ENCODE data around the gene CCDC71. TPM values are rescaled to one million over a fixed set of nuclear protein-coding genes. Genes with fewer than 3 reads are reported as not detected.

Gene CCDC71
- total and polyA plus RNA-seq, 3 donors from 2014 or later = 27.6 to 55.0 (median 34.3) TPM

DNA sequence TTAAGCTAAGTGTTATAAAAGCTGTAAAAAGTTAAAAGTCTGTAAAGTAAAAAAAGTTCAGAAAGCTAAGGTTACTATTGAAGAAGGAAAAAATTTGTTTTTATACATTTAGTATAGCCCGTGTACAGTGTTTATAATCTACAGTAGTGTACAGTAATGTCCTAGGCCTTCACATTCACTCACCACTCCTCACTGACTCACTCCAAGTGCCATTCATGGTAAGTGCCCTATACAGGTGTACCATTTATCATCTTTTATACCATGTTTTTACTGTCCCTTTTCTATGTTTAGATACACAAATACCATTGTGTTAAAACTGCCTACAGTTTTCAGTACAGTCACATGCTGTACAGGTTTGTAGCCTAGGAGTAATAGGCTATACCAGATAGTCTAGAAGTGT is 8.8 kb downstream of the CCDC71 start:
- WGBS, 2 donors = 76 to 86% methylated on average over 1 of the region's 1 CpG
- DNase-seq = no peak

DNA sequence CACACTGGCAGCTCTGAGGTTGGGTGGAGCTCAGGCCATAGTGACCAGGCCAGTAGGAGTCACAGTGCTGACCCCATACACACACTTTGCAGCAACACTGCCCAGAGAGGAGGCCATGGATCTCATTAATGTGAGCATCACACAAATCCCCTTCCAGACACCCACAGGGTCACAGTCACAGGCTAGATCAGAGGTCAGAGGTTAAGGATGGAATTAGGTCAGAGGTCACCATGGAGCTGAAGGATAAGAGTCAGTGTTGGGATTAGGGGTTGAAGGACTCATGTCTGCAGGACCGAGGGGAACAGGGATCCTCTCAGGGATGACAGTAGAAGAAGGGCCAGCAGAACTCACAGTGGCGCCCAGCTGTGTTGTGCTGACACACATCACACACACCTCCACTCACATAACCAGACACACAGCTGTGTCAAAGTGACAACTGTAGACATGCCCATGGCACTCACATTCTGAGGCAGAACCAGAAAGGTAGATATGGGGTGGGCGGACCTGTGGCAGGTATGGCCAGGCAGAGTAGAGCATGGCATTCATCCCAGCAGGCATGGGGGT is 12.7 kb downstream of the CCDC71 start:
- 85 to 93% methylated on average over 3 of the region's 3 CpGs for WGBS, 2 donors
- Histone ChIP-seq H3K9me3 (no peaks in the 10 kb centered on the region), H3K36me3 (ENCODE audit: low read depth, missing control alignments) (no peaks in the 10 kb centered on the region), H3K27ac (no peak overlapping the region), H3K27me3 (no peaks in the 10 kb centered on the region), H3K4me3 (no peak overlapping the region), H3K4me1 (no peaks in the 10 kb centered on the region)
- no peak for TF ChIP-seq POLR2A (IDR thresholded peaks at IDR 0.05)
- TF ChIP-seq, protein P1, sequence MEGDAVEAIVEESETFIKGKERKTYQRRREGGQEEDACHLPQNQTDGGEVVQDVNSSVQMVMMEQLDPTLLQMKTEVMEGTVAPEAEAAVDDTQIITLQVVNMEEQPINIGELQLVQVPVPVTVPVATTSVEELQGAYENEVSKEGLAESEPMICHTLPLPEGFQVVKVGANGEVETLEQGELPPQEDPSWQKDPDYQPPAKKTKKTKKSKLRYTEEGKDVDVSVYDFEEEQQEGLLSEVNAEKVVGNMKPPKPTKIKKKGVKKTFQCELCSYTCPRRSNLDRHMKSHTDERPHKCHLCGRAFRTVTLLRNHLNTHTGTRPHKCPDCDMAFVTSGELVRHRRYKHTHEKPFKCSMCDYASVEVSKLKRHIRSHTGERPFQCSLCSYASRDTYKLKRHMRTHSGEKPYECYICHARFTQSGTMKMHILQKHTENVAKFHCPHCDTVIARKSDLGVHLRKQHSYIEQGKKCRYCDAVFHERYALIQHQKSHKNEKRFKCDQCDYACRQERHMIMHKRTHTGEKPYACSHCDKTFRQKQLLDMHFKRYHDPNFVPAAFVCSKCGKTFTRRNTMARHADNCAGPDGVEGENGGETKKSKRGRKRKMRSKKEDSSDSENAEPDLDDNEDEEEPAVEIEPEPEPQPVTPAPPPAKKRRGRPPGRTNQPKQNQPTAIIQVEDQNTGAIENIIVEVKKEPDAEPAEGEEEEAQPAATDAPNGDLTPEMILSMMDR (IDR thresholded peaks at IDR 0.05) = no peak
- intact Hi-C loops (cut with DNase I; ENCODE audit: low total_unique reads) = no loop called here
- no peak for DNase-seq

More for the DNA sequence above, 8.8 kb downstream of the CCDC71 start:
- H3K9me3 ChIP-seq = no peaks in the 10 kb centered on the region
- no peaks in the 10 kb centered on the region for H3K4me1 ChIP-seq
- H3K4me3 ChIP-seq = no peak overlapping the region
- H3K36me3 ChIP-seq (ENCODE audit: low read depth, missing control alignments) = no peaks in the 10 kb centered on the region
- intact Hi-C loops (cut with DNase I; ENCODE audit: low total_unique reads) = no loop called here
- no peak for TF ChIP-seq POLR2A (IDR thresholded peaks at IDR 0.05)
- TF ChIP-seq, protein P1 (IDR thresholded peaks at IDR 0.05) = no peak
- H3K27ac ChIP-seq = no peak overlapping the region
- no peaks in the 10 kb centered on the region for H3K27me3 ChIP-seq

DNA sequence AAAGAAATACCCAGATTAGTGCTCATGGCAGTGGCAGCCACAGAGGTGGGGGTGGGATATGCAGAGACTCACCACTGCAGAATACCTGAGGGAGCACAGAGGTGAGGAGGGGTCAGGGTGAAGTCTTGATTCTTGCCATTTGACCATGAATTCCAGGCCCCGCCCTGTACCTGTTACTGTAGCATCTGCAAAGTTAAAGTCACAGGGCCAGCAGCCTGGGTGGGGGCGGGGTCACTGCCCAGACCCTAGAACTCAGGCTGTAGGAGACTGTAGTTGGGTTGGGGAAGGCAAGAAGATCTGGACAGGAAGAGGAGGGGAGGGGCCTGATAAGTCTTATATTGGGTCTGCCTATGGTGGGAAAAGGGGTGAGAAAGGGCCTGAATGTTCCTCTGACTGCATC is 14.5 kb downstream of the CCDC71 start:
- Histone ChIP-seq H3K36me3 (ENCODE audit: low read depth, missing control alignments) (no peaks in the 10 kb centered on the region), H3K4me1 (no peaks in the 10 kb centered on the region), H3K9me3 (no peaks in the 10 kb centered on the region), H3K27me3 (no peaks in the 10 kb centered on the region), H3K4me3 (no peak overlapping the region), H3K27ac (no peak overlapping the region)
- WGBS, 2 donors = 93 to 97% methylated on average over 2 of the region's 2 CpGs
- TF ChIP-seq, protein P1 (IDR thresholded peaks at IDR 0.05) = no peak
- no peak for TF ChIP-seq POLR2A (IDR thresholded peaks at IDR 0.05)
- DNase-seq = no peak
- intact Hi-C loops (cut with DNase I; ENCODE audit: low total_unique reads) = no loop called here

GRCh38 chr3:49148159-49148558 is 18.0 kb downstream of the CCDC71 start:
- no peak overlapping the region for H3K4me3 ChIP-seq
- DNase-seq = no peak
- intact Hi-C loops (cut with DNase I; ENCODE audit: low total_unique reads) = no loop called here

More at GRCh38 chr3:49148159-49148558, 18.0 kb downstream of the CCDC71 start:
- Histone ChIP-seq H3K27ac (no peak overlapping the region), H3K4me1 (no peaks in the 10 kb centered on the region), H3K9me3 (no peaks in the 10 kb centered on the region), H3K36me3 (ENCODE audit: low read depth, missing control alignments) (no peaks in the 10 kb centered on the region), H3K27me3 (no peaks in the 10 kb centered on the region)
- 81 to 83% methylated on average over 5 of the region's 5 CpGs for WGBS, 2 donors
- TF ChIP-seq POLR2A (IDR thresholded peaks at IDR 0.05) = no peak
- TF ChIP-seq, protein P1 (IDR thresholded peaks at IDR 0.05) = no peak
